Cardiac septum (tissue), 1 donor: ENCODE data around the gene UQCRH. TPM values are rescaled to one million over a fixed set of nuclear protein-coding genes. Genes with fewer than 3 reads are reported as not detected.
"Not testable (repeated sequence)": the region's sequence is repeated elsewhere in the genome, so short reads cannot be mapped to it uniquely, and the experiment has no call there.

Experiments
- DNase-seq: peaks from one replicate; pipeline ENCODE4 v3.0.0-alpha.2; 2020; ENCODE audit warnings: low spot score
- intact Hi-C: fragments of 100-400 bp; cut with DNase I; formaldehyde crosslinking; loops from one replicate; pipeline ENCODE4 v1.14.0; 2022
- total RNA-seq: library from RNA; stranded (reverse); fragmentation: NEBNext Ultra II Directional; extraction: Animal tissue kit (Norgen Biotek cat#: 25700); gene quantifications from one replicate; pipeline ENCODE4 v1.2.1, GENCODE V29; 2021
- donor health status: DM: no; HTN: no; CAD: no.

The UQCRH gene
- total RNA-seq, 1 donor from 2014 or later, result 907 TPM

GRCh38 chr1:46328182-46328581 is 24.7 kb downstream of the UQCRH start:
- intact Hi-C loops, DNase-seq: not testable (repeated sequence)

DNA sequence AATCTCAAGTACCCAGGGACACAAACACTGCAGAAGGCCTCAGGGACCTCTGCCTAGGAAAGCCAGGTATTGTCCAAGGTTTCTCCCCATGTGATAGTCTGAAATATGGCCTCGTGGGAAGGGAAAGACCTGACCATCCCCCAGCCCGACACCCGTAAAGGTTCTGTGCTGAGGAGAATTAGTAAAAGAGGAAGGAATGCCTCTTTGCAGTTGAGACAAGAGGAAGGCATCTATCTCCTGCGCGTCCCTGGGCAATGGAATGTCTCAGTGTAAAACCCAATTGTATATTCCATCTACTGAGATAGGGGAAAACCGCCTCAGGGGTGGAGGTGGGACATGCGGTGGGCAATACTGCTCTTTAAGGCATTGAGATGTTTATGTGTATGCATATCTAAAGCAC is 26.3 kb downstream of the UQCRH start:
- DNase-seq, intact Hi-C loops: not testable (repeated sequence)

DNA sequence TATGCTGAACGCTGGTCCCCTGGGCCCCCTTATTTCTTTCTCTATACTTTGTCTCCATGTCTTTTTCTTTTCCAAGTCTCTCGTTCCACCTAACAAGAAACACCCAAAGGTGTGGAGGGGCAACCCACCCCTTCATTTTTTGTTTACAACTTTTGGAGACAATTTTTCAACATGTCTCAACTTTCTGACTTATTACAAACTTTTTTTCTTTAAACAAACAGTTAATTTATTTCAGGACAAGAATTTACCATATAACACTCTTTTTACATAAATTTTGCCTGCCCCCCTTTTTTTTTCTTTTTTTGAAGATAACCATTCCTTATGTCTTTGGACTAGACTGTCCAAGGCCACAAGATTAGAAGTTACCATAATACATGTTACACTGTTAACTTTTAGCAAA is 26.9 kb downstream of the UQCRH start:
- intact Hi-C loops, DNase-seq: not testable (repeated sequence)

DNA sequence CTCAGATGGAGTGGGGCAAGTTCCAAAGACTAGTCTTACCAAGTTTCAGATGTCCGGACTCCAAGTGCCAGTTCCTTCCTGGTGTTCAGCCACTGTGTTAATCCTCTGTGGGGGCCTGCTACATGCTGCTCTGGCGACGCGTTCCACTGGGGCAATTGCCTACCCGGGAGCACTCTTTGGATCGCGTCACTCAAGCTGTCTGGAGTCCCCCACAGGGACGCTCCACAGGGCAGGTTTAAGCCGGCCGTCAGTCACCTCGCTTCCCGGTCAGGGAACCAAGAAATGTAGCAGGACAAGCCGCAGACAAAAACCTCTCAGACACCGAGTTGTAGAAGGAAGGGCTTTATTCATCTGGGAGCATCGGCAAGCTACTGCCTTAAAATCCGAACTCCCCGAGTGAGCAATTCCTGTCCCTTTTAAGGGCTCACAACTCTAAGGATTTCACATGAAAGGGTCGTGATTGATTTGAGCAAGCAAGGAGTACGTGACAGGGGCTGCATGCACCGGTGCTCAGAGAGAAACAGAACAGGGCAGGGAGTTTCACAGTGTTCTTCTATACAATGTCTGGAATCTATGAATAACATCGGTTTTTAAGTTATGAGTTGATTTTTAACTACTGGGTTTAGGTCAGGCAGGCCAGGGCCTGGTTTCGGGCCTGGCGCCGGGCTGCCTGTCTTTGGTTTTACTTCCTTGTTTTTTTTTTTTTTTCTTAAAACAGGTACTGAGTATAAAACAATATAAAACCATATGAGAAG is 28.5 kb downstream of the UQCRH start:
- intact Hi-C loops, DNase-seq: not testable (repeated sequence)

GRCh38 chr1:46333300-46334029 is 30.0 kb downstream of the UQCRH start:
- intact Hi-C loops, result no loop called here
- no peak for DNase-seq

DNA sequence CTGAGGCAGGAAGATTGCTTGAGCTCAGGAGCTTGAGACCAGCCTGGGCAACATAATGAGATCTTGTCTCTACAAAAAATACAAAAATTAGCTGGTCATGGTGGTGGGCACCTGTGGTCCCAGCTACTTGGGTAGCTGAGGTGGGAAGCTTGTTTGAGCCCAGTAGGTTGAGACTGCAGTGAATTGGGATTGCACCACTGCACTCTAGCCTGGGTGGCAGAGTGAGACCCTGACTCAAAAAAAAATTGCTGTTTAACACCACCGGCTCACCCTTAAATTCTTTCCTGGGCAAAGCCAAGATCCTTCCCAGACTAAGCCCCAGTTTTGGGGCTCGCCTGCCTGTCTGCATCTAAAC is 30.5 kb downstream of the UQCRH start:
- DNase-seq, result no peak
- intact Hi-C loops, result no loop called here

GRCh38 chr1:46335081-46335480 is 31.6 kb downstream of the UQCRH start:
- intact Hi-C loops, result no loop called here
- DNase-seq, result no peak

- DNase-seq, intact Hi-C loops: not testable (repeated sequence)
These were observed 33.9 kb downstream of the UQCRH start for GRCh38 chr1:46337409-46337808.

DNA sequence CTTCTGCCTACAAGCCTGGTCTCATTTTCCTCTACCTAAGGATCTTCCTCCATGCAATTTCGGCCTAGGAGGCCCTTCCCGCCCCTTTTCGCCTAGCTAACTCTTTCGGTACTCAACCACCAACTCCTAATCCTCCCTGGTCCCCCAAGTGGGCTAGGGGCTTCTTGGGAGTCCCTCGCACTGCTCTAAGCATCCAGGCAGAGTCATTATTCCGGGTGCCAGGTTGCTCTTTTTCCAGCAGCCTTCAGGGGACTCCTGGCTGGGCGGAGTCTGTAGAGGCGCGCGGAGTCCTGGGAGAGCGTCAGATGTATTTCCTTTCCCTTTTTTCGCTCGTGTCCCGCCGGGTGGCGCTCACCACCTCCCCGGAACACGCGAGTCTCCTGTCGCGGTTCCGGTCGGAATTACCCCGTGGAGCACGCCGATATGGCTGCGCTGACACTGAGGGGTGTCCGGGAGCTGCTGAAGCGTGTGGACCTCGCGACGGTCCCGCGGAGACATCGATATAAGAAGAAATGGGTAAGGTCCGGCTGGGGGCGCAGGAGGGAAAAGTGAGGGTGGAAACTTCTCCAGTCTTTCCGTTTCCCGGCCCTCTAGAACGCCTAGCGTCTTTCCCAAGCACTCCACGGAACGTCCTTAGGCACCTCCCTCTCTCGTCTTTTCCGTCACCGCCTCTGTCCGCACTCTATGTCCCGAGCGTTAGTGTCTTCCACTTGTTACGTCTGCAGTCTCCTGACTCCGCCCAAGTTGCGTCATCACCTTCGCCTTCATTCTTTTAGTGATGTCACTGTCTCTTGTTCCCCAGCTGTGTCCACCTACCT is 37.1 kb downstream of the UQCRH start, which contains the start of gene NSUN4:
Gene NSUN4, plus strand, starts transcription at position 404 of the 818 bp plus-strand sequence. Its CDS starts 20 bp downstream, at position 424.
- intact Hi-C loops, result loop anchor here (1.0 to 5.0 kb wide), 2 partner anchors 37 to 93 kb away; partner anchors contain the start of genes LRRC41, RAD54L and UQCRH
- peak; percentile 95 for DNase-seq

GRCh38 chr1:46341222-46342083 is 38.0 kb downstream of the UQCRH start:
- intact Hi-C loops, result loop anchor here (5.0 kb wide), 1 partner anchor 94 kb away; the partner anchor contains the start of gene RAD54L
- no peak for DNase-seq

DNA sequence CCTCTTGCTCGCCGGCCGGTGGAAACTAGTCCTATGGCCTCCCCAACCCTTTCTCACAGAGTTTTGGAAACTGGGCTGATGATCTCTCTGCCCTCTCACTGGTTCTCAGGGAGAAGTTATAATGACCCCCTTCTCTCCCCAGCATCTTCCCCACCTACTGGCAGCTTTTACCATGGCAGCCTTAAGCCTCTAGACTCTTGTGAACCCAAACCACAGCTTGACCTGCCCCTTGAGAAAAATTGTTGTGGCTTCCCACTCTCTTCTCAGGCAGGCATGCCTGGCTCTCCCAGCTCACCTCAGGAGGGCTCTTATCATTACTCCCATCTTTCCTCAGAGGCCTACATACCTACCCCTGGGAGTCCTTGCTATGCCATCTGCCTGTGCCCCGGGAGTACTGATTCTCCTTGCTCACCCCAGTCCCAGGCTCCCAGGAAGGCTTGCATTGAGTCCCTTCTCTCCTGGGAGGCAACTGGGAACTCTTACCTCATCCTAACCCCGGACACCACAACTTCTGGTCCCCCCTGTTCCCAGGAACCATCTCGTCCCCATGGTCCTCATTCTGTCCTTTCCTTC is 38.7 kb downstream of the UQCRH start:
- intact Hi-C loops, result loop anchor here (5.0 kb wide), 1 partner anchor 95 kb away; the partner anchor contains the start of gene RAD54L
- no peak for DNase-seq

GRCh38 chr1:46342677-46343350 is 39.3 kb downstream of the UQCRH start:
- no peak for DNase-seq
- intact Hi-C loops, result loop anchor here (5.0 kb wide), 1 partner anchor 96 kb away; the partner anchor contains the start of gene RAD54L

GRCh38 chr1:46343351-46343695 is 39.8 kb downstream of the UQCRH start:
- intact Hi-C loops, result loop anchor here (5.0 kb wide), 1 partner anchor 96 kb away; the partner anchor contains the start of gene RAD54L
- no peak for DNase-seq

- DNase-seq, result no peak
- intact Hi-C loops, result loop anchor here (5.0 kb wide), 1 partner anchor 96 kb away; the partner anchor contains the start of gene RAD54L
These were observed 40.2 kb downstream of the UQCRH start for GRCh38 chr1:46343705-46344104.

- intact Hi-C loops, result loop anchor here (5.0 kb wide), 1 partner anchor 97 kb away; the partner anchor contains the start of gene RAD54L
- no peak for DNase-seq
These were observed 41.0 kb downstream of the UQCRH start for GRCh38 chr1:46344481-46344880.

GRCh38 chr1:46345281-46345680 is 41.8 kb downstream of the UQCRH start:
- DNase-seq, result no peak
- intact Hi-C loops, result no loop called here

GRCh38 chr1:46352363-46352762 is 48.9 kb downstream of the UQCRH start:
- no peak for DNase-seq
- intact Hi-C loops, result no loop called here

GRCh38 chr1:46355920-46356319 is 52.4 kb downstream of the UQCRH start:
- DNase-seq, intact Hi-C loops: not testable (repeated sequence)
